HG03060 (cell line): ENCODE measurements around the gene SP6.

Experiments used
- ATAC-seq: cut with Tn5 transposase; IDR thresholded peaks from one replicate; pipeline ENCODE4 v1.9.1; 2021; ENCODE audit warnings: low read depth, moderate number of reproducible peaks; ENCODE audit not compliant: unreplicated experiment

The SP6 gene

DNA sequence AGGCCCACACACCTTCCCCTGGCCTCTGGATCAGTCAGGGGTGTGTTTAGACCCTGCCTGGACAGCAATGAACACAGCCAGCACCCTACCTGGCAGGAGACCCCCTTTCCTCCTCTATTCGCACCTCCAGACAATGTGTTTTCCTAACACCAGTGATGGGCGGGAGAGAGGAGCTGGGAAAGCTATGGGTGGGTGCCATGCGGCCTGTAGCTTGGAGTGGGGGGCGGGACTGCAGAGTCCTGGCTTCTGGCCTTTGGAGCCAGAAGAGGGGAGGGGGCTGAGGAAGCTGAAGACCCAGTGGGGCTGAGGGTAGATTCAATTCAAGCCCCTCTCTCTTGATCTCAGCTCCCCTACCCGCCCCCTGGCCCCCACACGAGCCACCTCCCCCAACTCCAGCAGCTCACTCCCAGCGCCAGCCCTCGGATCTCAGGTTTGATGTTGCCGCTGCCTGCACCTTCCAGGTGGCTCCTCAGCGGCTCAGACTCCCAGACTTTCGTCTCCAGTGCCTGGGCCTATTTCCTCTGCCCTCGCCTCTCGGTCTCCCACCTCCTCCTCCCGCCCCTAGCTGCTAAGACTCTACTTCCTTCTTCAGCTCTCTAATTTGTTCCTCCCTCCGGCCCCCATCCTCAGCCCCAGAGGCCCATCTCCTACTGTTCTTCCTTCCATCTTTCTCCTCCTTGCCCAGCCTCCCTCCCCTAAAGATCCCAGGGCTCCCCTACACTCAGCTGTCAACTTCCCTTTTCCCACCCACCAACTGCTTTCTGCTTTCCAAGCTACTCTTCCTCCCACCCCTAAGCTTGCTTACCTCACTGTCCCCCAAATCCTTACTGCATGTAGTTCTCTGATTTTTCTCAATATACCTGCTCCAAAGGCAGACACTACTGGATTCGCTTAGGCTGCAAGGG, 6.8 kb upstream of the SP6 start:
- no peak for ATAC-seq

DNA sequence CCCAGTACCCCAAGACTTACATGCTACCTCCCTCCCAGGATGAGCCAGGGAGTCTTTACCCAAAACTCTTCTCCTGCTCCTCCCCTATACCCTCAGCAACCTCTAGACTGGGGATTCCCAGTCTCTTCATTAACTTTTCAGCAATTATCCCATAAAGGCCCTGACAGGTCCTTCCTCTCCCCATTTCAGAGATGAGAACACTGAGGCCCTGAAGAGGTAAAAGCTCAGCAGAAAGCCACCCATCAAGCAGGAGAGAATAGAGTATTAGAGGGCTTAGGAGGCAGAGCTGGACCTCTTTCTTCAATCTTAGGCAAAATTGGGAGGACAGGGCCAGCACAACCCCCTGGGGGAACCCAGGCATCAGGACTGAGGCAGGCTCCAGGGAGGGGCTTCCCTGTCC, 5.9 kb upstream of the SP6 start:
- ATAC-seq = no peak

DNA sequence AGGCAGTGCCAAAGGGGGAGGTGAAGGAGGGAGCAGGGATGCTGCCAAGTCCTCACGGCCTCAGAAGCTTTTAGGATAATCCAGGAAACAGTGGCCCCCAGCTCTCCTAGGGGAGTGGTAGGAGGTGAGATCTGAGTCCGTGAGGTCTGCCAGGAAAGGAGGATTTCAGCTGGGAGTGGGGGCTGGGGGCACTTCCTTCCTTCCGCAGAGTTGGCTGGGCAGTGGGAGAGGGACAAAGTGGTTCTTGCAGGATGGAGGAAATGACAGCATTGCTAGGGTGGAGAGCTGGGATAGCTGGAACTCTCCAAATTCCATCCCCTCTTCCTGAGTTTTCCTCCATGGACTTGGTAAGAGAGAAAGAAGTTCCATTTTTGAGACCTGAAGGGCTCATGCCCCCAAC, 4.8 kb upstream of the SP6 start:
- ATAC-seq = no peak

DNA sequence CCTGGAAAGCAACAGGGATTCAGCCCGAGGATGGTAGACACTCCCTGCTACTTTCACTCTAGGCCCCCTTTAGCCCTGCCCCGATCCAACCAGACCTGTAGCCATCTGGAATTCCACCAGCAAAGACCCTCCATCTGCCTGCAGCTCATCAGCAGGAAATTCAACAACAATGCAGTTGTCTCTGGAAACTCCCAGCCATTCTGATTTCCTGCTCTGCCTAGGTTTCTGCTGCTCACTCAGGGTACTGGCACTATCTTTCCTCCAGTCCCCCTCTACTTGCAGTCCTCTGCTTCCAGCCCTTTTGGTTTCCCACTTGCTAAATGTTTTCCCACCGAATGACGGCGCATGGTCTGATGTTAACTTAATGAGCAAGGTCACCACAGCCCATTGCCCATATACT, 2.7 kb upstream of the SP6 start:
- ATAC-seq = no peak

DNA sequence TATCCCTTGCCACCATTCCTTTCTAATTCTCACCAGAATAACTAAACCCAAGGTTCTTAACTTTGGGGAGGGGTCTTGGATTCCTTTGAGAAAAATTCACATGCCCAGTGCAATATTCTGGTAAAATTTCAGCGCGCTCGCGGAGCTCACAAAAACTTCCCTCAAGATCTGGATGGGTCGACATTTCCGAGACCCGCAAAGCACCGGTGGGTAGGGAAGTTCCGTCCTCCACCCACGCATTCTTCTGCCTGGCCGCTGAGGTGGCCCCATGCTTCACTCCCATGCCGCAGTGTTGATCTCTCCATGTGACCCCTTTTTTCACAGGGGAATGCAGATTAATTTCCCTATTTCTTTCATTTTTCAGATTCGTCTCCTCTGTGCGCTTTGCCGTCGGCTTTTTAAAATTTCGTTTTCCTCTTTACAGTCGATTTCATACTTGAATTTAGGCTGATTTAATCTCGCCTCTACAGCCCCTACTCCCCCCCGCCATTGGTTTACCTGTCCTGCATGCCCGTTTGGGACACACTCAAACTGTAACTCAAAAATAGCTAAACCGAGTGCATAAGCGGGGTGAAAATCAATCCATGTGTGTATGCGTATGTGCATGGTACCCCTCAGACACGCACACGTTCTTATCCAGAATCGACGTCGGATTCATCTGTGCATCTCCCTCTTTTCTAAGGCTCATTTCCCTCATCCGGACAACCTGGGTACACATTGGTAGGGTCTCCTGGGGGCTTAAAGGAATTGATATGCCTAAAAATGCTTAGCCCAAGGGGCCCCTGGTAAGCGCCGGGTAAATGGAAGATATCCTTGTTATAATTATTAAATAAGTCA, 1.4 kb upstream of the SP6 start:
- ATAC-seq = no peak

DNA sequence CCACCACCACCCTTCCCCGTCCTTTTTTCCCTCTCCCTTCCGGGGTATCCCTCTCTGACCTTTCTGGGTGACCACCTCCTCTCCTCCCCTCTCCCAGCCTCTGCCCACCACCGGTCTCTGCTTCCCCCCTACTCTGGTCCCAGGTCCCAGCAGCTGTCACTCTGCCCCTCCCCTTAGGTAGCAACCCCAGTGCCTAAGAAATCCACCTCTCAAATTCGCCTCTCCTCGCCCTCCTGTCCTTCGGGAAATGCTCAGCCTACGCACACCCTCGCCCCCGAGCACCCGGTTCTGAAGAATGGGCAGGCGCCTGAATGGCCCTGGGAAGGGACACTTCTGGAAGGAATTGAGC, 775 bp upstream of the SP6 start:
- no peak for ATAC-seq

DNA sequence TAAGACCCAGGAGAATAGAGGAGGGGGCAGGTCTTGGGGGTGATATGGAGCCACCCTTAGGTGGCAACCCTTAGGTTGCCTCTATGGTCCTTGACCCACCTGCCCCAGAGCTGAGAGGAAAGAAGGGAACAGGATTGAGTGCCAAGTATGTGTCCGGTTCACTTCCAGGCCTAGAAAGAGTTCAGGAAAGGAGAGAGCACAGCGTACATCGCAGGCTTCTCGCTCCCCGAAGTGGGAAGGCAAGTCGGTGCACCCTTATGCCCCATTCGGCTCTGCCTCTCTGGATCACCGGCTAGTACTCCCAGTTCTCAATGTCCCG, 631 bp downstream of the SP6 start:
- no peak for ATAC-seq

DNA sequence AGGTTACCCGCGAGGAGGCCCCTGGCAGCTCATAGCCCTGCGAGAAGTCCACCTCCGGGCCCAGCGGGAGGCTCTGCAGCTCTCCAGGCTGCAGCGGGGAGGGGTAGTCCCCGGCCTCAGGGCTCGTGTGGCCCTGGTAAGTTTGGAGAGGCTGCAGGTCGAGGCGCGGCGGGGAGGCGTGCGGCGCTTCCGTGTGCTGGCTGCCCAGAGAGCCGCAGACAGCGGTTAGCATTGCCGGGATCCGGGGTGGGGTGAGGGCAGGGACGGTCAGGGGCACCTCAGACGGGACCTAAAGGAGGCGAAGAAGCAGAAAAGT, 2.8 kb downstream of the SP6 start:
- ATAC-seq = no peak

DNA sequence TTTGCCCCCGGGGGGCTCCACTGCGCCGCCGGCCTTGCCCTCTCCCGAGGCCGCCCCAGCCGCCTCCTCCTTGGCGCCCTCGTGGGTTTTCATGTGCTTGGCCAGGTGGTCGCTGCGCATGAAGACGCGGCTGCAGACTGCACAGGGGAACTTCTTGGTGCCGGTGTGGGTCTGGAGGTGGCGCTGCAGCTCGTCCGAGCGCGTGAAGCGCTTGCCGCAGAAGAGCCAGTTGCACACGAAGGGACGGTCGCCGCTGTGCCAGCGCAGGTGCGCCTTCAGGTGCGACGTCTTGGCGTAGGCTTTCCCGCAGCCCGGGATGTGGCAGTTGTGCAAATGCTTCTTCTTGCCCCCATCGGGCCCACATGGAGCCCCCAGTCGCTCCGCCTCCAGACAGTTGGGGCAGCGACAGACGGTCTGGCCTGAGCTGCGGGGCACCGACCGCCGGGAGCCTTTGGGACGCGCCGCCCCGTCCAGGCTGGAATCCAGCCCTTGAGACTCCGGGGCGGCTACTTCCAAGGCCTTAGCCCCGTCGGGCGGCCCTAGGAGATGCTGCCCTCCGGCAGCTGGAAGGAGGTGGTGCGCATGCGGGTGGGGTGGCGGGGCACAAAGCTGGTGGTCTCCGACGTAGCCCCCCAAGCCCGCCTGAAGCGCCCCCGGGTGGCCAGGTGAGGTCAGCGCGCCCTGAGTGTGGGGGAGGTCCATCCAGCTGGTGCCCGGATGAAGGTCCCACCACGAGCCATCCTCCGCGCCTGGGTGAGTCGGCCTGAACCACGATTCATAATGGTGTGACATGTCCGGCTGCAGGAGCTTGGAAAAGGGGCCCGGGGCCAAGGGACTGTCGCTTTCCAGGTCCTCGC, 3.4 kb downstream of the SP6 start:
- ATAC-seq = no peak

DNA sequence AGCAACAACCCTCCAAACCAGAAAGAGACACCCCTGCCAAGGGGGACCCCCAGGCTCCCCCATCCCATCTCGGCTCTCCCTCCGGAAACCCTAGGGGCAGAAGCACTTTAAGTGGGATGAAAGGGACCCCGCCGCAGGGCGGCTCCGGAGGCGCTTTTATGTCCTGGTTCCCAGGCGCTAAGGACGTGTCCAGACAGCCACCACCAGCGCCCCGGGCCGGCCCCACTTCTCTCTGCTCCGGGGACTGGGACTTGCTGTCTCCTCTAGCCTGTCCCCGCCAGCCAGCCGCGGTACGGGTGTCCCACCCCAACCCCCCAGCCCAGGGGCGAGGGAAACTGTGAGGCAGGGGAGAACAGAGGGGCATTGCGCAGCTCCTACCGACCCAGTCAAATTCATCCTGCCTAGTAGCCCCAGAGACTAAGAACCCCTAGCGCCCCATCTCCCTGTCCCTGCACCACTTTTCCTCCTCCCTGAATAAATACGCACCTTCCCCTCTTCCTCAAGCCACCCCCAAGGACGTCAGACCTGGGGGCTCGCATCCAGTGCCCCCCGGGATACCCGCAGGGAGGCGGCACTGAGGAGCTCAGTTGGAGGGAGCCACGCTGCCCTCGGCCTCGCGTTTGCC, 4.1 kb downstream of the SP6 start:
- no peak for ATAC-seq

DNA sequence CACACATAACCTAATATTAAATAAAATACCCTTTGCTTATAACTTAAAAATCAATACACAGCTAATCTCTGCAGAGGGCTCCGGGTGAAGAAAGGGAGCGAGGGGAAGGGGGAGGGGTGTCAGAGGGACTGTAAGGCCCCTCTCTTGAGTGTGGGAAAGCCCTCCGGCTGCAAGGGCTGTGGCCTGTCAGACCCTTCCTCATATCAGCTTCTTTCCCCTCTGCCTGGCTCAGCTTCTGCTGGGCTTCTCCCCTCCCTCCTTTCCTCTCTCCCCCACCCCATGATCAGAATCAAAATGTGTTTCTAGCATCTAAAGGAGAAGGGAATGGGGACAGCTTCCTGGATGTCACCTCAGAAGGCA, 5.3 kb downstream of the SP6 start:
- no peak for ATAC-seq

DNA sequence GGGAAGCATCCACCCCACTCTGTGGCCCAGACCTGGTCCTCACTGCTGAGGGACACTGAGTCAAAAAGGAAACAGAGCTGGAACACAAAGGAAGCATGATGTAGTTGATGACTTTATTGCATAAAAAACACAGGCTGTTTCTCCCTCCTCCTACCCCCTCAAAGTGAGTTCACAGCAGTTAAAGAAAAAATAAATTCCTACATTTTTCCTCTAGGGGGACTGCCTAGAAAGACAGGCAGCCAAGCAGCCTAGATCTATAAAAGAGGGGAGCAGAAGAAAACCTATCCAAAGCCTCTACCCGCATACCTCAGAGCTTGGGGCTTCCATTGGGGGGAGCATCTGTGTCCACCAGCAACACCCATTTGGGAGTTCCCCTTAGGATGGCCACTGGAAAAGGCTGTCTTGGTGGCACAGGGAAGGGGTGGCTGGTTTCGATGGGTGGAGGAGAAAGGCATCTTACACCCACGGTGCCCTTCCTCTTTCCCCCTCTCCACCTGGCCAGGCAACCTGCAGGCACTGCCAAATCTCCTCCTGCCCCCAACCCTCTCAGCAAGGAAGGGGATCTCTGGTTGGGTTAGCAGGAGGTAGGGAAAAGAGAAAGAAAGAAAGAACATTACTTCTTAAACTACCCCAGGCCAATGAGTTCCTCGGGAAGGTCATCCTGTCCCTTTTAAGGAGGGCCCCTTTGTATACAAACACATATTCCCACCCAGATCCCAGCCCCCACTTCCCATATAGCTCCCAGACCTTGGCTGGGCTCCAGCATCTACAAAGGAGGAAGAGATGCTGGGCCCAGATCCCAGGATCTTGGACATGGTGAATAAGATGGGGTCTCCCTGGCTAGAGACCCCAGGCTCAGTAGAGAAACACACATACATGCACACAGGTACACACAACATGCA, 5.9 kb downstream of the SP6 start:
- ATAC-seq = no peak

DNA sequence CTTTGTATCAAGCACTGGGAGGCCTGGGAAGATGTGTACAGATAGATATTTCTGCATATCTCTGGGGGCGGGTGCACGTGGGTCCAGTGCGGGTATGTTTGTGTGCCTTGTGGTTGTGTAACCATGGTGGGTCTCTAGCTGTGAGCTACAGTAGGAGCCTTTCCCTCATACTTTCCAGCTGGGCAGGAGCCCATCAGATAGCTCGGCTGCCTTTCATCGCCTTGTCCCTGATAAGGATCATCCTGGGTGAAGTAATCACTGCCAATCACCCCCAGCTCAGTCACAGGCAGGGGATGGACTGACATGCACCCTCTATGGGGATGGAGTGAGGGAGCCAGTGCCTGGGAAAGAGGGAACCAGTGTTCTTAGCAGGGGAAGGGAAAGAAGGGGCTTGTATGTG, 6.7 kb downstream of the SP6 start:
- no peak for ATAC-seq

DNA sequence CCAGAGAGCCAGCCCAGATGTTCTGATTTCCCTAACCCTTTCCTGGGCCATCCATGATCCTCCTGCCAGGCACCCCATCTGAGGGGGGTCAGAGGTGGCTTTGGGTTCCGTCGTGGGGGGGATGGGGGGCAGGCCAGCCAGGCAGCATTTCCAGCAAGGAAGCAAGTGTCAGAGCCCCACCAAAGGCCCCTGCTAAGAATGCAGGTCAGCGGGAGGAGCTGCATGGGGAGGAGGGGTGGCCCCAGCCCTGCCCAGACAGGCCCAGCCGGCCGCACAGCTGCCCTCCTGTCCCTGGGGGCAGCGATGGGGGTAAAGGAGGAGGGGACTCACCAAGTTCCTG, 7.6 kb downstream of the SP6 start:
- no peak for ATAC-seq

DNA sequence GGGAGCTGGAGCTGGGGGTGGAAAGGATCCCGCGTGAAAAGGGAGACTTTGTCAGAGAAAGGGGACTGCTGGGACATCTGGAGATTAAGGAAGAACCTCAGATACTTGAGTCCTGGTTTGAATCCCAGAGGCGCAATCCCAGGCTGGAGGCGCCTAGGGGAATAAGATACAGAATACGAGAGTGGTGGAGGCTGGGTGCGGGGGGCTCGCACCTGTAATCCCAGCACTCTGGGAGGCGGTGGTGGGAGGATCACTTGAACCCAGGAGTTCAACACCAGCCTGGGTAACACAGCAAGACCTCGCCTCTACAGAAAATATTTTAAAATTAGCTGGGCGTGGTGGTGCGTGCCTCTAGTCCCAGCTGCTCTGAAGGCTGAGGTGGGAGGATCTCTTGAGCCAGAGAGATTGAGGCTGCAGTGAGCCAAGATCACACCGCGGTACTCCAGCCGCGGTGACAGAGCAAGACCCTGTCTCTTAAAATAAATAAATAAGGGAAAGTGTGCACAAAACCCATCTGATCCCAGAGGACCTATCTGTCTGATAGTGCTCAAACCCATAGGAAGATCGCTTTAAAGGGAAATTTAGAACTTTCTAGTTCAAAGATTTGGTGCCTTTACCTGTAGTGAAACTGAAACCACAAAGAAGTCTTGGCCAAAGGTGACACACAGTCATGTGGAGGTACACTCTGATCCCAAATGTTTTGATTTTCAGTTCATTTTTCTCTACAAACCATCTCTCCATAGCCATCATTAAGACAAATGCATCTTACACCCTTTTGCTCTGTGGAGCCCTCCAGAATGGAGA, 9.3 kb downstream of the SP6 start:
- no peak for ATAC-seq

DNA sequence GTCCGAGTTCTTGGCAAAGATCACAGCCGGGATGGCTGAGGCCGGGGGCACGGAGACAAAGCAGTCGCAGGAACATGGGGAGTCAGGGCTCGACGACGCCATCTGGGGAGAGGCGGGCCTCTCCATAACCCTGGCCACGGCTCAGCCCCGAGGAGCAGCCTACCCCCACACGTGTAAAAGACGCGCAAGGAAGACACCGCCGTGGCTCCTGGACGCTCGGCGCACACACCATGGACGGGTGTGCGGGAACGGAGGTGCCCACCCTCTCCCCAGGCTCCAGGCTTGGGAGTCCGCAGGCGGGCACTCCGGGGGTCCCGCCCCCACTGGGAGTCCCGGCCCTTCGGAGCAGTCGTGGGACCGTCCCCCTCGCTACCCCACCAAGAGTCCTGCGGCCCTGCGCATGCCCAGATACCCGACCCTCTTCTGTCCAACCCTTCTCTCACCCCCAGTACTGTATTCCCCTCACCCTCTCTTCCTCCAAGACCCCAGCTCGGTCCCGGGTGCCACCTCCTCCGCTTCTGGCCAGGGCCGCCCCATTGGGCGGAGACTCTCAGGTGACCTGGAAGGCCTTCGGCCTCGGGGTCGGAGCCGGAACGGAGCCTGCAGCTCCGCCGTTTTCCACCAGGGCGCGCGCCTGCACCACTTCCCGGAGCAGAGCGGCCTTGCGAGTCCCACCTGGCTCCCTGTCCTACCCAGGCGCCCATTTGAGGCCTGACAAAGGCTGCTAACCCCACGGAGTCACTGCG, 10.0 kb downstream of the SP6 start, which contains the start of gene SCRN2:
TSS of gene SCRN2 (minus strand) at position 532 of the 746 bp plus-strand sequence. CDS start at position 102, 430 bp downstream.
- peak; percentile 54 for ATAC-seq

DNA sequence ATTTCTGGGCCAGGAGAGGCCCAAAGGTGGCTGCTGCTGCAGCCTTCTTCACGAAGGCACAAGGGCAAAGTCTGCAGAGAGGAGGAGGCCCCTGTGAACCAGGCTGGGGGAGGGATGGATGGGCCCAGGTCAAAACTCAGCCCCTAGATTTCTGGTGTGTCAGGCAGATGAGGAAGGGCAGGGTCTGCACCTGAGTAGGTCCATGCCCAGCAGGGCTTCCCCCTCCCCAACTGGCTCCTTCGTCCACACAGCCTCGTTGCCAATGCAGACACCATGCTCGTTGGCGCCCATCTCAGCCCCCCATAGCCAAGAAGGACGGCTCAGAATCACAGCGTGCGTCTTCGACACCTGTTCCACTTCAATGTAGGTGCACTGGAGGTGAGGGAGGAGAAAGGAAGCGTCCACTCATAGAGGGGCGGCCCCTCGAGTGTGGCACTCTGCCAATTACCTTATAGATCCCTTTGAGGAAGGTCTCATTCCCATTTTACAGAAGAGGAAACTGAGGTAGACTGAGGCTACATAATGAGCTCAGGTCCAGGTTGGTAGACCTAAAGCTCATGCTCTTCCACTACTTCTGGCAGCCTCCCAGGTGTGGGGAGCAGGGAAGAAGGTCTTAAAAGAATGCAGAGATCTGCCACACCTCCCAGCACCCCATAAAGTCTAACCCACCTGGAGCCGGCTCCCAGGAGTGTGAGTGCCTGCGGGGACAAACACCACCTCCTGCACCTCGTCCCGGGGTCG, 10.8 kb downstream of the SP6 start:
- ATAC-seq = no peak

DNA sequence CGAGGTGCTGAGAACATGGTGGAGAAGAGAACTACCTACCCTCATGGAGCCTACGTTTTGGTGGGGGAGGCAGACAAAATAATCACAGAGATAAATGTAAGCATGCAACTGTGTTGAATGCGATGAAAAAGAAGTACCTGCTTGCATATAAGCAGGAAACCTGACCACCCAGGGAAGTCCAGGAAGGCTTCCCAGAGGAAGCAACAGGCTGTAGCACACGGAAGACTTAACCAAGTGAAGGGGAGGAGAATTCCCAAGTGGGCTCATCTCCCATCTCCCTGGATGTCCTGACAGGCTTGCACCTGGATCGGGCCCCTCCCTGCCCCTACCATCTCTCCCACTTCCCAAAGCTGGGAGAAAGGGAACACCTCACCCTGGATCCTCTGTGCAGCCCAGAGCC, 11.9 kb downstream of the SP6 start:
- no peak for ATAC-seq
